Brain pericyte (primary cell): ENCODE results near the gene SLC17A7.

Source experiments
- DNase-seq: peaks from one replicate; pipeline ENCODE4 v3.0.0-alpha.2; 2012; ENCODE audit warnings: low read depth, low spot score

The SLC17A7 gene

DNA sequence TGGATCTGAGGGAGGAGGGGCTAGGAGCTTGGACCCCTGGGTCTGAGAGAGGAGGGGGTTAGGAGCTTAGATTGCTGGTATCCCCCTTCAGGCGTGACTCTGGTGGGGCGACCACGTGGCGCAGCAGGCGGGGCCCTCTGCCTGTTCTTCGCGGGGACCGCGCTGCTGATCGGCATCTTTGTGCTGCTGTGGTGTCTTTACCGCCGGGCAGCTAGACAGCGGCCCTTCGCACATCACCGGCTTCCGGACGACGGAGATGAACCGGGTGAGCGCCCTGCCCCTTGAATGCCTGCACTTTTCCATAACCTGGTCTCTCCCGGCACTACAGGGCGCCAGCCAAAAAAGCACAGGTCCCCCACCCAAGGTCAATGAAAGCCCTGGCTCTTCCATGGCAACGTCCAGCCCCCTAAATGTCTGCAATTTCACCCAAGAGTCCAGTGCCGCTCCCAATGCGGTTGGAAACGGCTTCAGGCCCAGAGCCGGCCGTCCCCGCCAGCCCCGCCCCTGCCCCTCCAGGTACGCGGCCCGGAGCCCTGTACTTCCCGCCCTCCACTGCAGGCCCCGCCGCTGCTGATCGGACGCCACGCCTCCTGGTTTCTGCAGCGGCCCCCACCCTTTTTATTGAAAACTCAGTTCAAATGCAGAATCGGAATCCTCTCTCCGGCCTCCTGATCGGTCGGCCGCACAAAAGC lies 13.3 kb downstream of the SLC17A7 start:
- DNase-seq, result no peak

GRCh38 chr19:49427339-49427738 lies 14.0 kb downstream of the SLC17A7 start:
- DNase-seq, result no peak

DNA sequence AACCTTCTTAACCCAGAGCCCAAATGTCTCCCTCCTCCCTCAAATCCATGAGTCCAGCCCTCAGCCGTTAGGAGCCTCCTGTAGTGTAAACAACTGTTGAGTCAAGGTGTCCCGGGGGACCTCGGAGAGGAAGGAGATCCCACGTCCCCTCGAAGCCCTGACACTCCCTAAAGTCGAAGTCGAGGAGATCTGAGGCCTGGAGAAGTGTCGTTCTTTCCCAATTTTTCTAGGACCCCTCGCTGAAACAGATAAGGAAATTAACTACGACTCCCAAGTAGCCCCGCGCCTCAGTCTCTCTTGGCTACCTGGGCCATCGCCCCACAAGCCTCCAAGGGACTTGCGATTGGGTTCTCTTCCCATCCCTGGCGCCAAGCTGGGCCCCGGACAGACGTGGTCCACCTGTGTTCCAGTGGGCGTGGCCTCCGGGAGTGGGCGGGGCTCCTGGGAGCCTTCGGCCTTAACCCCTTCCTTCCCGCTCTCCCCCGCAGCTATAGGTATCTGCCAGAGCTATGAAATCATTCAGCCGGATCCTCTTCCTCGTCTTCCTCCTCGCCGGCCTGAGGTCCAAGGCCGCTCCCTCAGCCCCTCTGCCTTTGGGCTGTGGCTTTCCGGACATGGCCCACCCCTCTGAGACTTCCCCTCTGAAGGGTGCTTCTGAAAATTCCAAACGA lies 15.3 kb downstream of the SLC17A7 start:
- no peak for DNase-seq

- no peak for DNase-seq
These were observed 16.1 kb downstream of the SLC17A7 start, which contains the start of gene GFY for GRCh38 chr19:49425178-49425577. TSS of gene GFY (plus strand) at chr19:49425388. CDS start at chr19:49426431, 1,043 bp downstream.

DNA sequence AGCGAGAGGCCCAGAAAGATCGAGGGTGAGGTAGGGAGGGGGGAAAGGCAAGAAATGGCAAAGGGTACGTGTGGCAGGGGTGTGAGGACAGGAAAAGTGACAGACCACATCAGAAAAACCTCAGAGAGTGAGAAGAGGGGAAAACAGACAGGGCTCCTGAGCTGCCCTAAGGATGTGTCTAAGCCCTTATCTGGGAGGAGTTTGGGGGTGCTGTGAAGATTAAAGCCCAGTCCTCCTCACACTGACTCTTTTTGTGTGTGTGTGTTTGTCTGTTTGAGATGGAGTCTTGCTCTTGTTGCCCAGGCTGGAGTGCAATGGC lies 17.4 kb downstream of the SLC17A7 start:
- DNase-seq, result no peak

DNA sequence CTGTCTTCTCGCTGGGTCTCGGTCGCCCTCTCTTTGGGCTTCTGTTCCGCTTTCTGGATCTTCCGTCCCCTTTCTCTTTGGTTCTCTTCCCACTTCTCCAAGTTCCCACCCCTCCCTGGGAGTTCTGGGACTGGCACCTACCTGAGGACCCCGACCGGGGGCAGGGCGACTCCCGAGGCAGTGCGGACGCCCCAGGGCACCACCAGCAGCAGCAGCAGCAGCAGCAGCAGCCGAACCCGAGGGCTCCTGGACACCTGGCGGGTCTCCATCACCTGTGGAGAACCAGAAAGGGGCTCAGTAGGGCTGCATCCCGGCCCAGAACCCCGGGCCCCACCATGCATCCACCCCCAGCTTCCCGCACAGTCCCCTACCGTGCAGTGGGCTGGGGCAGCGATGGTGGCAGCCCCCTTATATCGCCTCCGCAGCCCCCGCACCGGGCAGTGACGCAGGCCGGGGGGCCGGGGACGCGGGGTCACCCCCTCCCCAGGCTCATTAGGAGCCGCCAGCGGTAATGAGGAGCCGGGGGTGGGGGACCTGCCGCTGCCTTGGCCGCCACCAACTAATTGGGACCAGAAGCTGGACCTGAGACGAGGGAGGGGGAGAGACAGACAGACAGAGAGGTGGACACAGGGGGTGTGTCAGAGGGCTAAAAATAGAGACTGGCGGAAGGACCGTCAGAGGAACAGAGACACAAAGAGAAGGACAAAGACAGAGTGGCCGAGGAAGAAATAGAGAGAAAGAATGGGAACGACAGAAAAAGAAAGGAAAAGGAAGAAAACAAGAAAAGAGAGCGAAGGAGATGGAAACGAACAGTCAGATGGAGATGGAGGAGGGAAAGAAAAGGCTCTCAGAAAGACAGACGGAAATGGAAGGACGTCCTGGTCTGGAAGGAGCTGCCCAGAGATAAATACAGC lies 18.0 kb downstream of the SLC17A7 start, which contains the start of gene PTH2:
PTH2 (minus strand) TSS at position 371 of the 914 bp plus-strand sequence; CDS start at position 269, 102 bp downstream.
- no peak for DNase-seq

DNA sequence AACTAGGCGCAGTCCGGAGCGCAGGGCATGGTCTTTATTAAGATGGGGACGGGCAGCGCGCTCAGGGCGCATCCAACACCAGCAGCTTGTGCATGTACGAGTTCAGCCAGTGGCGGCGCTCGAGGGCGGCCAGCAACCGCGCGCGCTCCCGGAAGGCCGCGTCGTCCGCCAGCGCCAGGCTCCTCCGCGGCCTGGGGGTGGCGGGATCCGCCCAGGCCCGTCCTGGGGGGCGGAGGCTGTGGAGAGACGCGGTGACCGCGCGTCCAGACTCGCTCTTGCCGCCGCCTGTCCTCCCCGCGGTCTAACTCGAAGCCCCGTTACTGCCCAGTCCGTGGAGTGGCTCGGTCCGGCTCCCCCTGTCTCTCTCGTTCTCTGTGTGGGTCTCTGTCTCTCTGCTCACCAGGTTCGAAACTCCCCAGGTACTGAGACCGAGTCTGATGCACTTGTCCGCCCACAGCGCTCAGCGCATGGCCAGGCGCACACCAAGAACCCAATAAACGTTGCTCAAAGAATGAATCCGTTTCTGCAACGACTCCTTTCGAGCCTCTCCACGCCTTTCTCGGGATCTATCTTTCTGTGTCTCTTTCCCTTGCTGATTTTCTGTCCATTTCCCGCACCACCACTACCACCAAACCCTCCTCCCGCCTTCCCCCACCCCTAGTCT lies 18.8 kb downstream of the SLC17A7 start:
- DNase-seq, result no peak

DNA sequence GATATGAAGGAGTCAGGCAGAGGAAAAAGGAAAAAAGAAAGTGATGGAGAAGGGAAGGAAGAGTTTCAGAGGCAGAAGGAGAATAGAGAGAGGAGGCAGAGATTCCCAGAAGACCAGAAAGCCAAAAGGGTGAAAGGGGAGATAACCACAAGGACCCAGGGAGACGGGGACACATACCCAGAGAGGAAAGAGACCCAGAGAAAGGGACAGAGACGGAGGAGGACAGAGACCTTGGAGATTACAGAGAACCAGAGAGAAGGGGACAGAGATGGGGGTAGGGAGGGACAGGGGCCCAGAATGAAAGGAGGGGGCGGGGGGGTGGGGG lies 19.5 kb downstream of the SLC17A7 start:
- no peak for DNase-seq

DNA sequence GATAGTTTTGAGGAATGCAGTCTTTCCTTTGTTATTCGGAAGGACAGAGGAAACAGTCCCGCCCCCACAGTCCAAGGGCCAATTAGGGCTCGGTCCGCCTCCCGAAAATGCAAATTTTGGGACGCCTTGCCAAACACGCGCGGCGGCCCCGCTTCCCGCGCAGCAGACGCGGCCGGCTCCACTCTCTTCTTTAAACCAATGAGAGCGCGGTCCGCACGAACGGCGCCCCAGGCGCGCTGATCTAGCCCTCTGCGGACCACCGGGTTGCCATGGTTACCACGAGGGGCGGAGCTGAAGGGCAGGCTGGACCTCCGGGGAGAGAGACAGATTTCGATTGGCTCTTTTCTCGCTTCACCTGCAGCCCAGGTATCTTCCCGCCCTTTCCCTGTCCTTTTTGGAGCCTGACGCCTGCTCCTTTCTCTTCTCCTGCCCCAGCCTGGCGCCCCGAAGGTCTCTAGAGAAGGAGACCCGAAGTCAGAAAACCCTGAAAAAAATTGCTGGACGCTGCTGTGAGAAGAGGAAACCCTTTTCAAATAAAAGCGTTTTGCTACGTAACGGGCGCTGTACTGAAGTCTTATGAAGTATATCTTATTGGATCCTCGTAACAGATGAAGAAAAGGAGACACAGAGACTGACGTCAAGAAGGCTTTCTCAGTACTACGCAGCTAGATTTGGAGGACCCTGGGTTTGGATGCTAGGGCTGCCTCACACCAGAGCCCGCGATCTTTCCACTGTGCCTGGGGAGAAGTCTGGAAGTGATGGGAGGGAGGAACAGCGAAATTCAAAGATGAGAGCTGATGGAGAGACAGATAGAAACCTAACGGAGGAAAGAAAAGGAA lies 20.1 kb downstream of the SLC17A7 start:
- no peak for DNase-seq

DNA sequence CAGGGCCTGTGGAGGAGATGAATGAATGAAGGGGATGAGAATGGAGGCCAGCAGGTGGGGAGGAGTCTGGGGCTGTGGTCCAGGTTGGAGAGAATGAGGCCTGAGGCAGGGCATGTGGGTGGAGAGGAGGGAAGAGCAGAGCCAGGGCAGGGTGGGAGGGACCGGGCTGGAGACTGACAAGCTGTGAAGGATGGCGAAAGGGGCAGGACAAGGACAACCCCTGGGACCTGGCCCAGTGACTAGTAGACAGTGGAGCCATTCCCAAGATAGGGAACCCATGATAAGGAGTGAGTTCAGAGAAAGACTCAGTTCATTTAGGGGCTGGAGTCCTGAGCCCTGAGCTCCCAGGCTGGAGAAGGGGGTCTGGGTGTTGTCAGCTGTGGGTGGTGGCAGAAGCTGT lies 21.1 kb downstream of the SLC17A7 start:
- DNase-seq, result no peak

- DNase-seq, result no peak
These were observed 22.2 kb downstream of the SLC17A7 start for GRCh38 chr19:49419173-49419572.

DNA sequence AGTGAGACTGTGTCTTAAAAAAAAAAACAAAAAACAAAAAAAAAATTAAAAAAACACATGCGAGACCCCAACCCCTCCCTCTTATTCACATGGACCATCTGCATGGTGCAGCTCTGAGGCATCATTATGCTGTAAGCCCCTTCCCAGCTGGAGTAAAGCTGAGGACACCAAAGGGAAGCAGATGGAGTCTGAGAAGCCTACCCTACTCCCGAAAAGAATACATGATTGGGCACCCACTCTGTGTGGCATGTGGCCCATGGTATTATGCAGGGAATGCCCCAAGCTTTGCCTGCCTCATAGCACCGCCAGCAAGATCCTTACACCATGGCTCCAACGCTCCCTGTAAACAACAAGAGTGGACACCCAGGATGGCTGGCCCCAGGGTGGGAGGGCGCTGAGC lies 22.8 kb downstream of the SLC17A7 start:
- DNase-seq, result no peak

GRCh38 chr19:49417088-49417487 lies 24.2 kb downstream of the SLC17A7 start:
- DNase-seq, result no peak

- no peak for DNase-seq
These were observed 25.5 kb downstream of the SLC17A7 start for GRCh38 chr19:49415810-49416200.

DNA sequence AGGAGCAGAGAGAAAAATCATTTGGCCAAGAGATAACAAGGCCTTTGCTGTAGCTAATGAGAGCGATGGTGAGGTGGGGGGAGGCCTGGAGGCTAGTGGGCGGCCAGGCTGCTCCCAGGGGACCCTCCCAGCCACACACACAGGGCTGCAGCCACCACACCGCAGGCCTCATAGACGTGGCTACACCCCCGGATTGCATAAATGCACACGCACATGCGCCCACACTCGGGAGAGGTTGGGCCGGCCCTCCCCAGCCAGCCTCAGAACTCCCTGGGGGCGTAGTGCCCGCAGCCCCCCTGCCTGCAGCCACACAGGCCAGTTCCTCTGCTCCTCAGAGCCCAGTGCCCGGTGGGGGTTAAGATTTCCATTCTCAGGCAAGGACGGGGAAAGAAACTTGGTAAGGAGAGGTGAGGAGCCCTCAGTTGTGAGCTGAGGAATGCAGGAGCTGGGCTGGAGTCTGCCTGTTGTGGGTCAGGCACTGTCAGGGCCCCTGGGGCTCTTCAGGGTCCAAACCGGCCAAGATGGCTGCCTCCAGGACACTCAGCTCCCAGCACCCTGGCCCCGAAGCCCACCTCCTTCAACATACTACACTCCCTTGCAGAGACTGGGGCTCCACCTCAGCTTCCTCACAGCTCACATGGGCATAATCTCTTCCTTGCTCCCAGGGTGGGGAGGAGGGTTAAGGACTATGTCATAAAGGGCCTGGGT lies 26.1 kb downstream of the SLC17A7 start:
- no peak for DNase-seq

GRCh38 chr19:49414256-49414655 lies 27.1 kb downstream of the SLC17A7 start:
- DNase-seq, result no peak

DNA sequence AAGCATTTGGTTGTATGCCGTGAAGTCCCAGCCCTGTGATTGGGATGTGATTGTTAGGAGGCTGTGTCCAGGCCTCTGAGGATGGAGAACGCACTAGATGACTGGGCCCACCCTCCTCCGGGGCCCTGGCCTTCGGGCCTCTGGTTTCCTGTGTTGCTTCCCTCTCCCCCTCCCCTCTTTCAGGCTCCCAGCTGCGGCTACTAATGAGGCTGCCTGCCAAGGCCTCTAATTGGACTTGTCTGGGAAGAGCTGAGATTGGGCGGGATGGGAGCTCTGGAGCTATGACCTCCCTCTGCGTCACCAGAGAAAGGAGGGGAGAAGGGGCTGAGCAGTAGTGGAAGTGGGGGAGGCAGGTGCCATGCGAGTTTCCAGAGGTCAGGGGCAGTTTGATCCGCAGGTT lies 28.0 kb downstream of the SLC17A7 start:
- no peak for DNase-seq

DNA sequence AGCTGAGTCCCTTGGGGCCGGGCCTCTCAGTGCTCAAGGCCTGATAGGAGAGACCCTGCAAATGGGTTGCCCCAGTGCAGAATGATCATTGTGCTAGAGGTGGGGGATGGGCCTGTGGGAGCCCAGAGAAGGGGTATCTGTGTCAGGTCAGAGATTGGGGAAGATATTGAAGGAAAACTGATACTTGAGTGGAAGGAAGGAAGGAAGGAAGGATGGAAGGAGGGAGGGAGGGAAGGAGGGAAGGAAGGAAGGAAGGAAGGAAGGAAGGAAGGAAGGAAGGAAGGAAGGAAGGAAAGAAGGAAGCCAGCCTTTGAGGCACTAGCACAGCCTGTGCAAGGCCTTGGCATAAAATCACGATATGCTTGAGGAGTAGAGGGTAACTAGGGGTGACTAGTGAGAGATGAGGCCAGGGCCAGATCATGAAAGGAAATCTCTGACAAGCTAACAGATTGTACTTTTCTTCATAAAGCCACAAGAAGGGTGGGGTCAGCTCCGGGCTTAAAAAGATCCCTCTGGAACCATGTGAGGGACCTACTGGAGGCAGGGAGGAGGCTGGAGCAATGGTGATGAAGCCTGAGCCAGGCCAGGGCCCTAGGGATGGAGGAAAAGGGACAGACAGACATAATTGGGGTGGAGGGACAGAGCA lies 29.5 kb downstream of the SLC17A7 start:
- DNase-seq, result no peak

DNA sequence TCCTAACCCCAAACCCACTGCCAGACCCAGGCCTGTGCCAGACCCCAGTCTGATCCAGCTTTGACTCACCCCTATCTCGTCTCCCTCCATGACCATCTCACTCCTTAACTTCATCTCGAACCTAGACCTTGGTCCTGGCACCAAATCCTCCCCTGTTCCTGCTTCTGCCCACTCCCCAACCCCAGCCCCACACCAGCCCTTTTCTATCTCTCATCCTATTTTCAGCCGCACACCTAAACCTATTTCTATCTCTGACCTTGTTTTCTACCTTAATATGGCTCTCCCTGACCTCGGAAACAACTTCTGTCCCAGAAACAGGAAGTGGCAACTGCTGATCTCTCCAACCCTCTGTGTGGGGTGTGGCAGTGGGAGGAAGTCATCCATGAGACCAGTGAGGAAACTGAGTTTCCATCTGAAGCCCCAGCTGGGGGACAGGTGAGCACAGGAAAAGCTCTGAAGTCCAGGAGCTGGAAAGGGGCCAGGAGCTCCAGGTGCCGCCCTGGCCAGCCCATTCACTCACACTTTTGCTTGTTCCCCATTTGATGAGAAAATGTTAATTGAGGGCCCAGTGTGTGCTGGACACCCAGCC lies 31.8 kb downstream of the SLC17A7 start:
- no peak for DNase-seq
